Measurements from ENCODE around the gene MRPS34. TPM values are rescaled to one million over a fixed set of nuclear protein-coding genes. Genes with fewer than 3 reads are reported as not detected.

Gene MRPS34
- total and polyA plus RNA-seq, 4 donors, result 40.1 to 110 (median 100) TPM

GRCh38 chr16:1769402-1770300, 3.3 kb downstream of the MRPS34 start:
- no peaks in the 10 kb centered on the region for H3K9me3 ChIP-seq (ENCODE audit: control insufficient read depth in 4 of 4, insufficient read depth in 3 of 4, low read length in 3 of 4)
- peak overlapping the region in 1 of 2 donors; percentile 5 for H3K27ac ChIP-seq (ENCODE audit: low read depth in 1 of 2, low read length in 1 of 2)
- no peak for TF ChIP-seq CTCF (IDR thresholded peaks at IDR 0.05; ENCODE audit: control extremely low read depth, extremely low read depth)
- H3K4me3 ChIP-seq, result no peak overlapping the region
- no peaks in the 10 kb centered on the region for H3K27me3 ChIP-seq (ENCODE audit: control insufficient read depth in 3 of 3, insufficient read depth in 3 of 3, low read length in 2 of 3)
- no peak for DNase-seq
- peaks cover 6 to 47% (median 16%) of the 10 kb centered on the region in 4 donors for H3K36me3 ChIP-seq (ENCODE audit: control insufficient read depth in 4 of 4, insufficient read depth in 4 of 4, low read length in 4 of 4)
- ATAC-seq (ENCODE audit: insufficient read depth, low FRiP score), result no peak
- peaks cover 0 to 27% (median 0%) of the 10 kb centered on the region in 5 donors for H3K4me1 ChIP-seq (ENCODE audit: control insufficient read depth in 5 of 5, insufficient read depth in 5 of 5, low read length in 5 of 5)
- WGBS, 2 donors, result 83 to 89% methylated on average over 25 to 27 of the region's 27 CpGs
- H3K9ac ChIP-seq (ENCODE audit: insufficient read depth in 1 of 2, low read length in 2 of 2), result no peak overlapping the region

- DNase-seq (no peak), ATAC-seq (ENCODE audit: insufficient read depth, low FRiP score) (no peak)
- Histone ChIP-seq H3K4me1 (ENCODE audit: control insufficient read depth in 5 of 5, insufficient read depth in 5 of 5, low read length in 5 of 5) (peaks cover 0 to 19% (median 0%) of the 10 kb centered on the region in 5 donors), H3K36me3 (ENCODE audit: control insufficient read depth in 4 of 4, insufficient read depth in 4 of 4, low read length in 4 of 4) (peaks cover 6 to 55% (median 19%) of the 10 kb centered on the region in 4 donors), H3K27ac (ENCODE audit: low read depth in 1 of 2, low read length in 1 of 2) (no peak overlapping the region), H3K9ac (ENCODE audit: insufficient read depth in 1 of 2, low read length in 2 of 2) (no peak overlapping the region), H3K27me3 (ENCODE audit: control insufficient read depth in 3 of 3, insufficient read depth in 3 of 3, low read length in 2 of 3) (no peaks in the 10 kb centered on the region), H3K4me3 (no peak overlapping the region), H3K9me3 (ENCODE audit: control insufficient read depth in 4 of 4, insufficient read depth in 3 of 4, low read length in 3 of 4) (no peaks in the 10 kb centered on the region)
- TF ChIP-seq CTCF (IDR thresholded peaks at IDR 0.05; ENCODE audit: control extremely low read depth, extremely low read depth), result no peak
- WGBS, 2 donors, result 84 to 86% methylated on average over 23 to 26 of the region's 26 CpGs
Measured at GRCh38 chr16:1768767-1769401, 4.0 kb downstream of the MRPS34 start.

- DNase-seq (no peak), ATAC-seq (ENCODE audit: insufficient read depth, low FRiP score) (no peak)
- H3K4me3 ChIP-seq, result no peak overlapping the region
- no peak overlapping the region for H3K27ac ChIP-seq (ENCODE audit: low read depth in 1 of 2, low read length in 1 of 2)
- no peak overlapping the region for H3K9ac ChIP-seq (ENCODE audit: insufficient read depth in 1 of 2, low read length in 2 of 2)
- H3K9me3 ChIP-seq (ENCODE audit: control insufficient read depth in 4 of 4, insufficient read depth in 3 of 4, low read length in 3 of 4), result no peaks in the 10 kb centered on the region
- H3K36me3 ChIP-seq (ENCODE audit: control insufficient read depth in 4 of 4, insufficient read depth in 4 of 4, low read length in 4 of 4), result peaks cover 6 to 59% (median 20%) of the 10 kb centered on the region in 4 donors
- 91 to 92% methylated on average over 41 of the region's 41 CpGs for WGBS, 2 donors
- no peaks in the 10 kb centered on the region for H3K27me3 ChIP-seq (ENCODE audit: control insufficient read depth in 3 of 3, insufficient read depth in 3 of 3, low read length in 2 of 3)
- H3K4me1 ChIP-seq (ENCODE audit: control insufficient read depth in 5 of 5, insufficient read depth in 5 of 5, low read length in 5 of 5), result peaks cover 0 to 15% (median 0%) of the 10 kb centered on the region in 5 donors
- no peak for TF ChIP-seq CTCF (IDR thresholded peaks at IDR 0.05; ENCODE audit: control extremely low read depth, extremely low read depth)
Measured at GRCh38 chr16:1768061-1768766, 4.7 kb downstream of the MRPS34 start.

Measured in lung (tissue), 12 donors.